HCT116 (cell line): ENCODE data around the gene NCF4. TPM values are rescaled to one million over a fixed set of nuclear protein-coding genes. Genes with fewer than 3 reads are reported as not detected.

Source experiments
- ATAC-seq: fragments of 200-7000 bp; cut with Tn5 transposase; 2 replicates; pipeline ENCODE4 v1.9.1; 2020; ENCODE audit warnings: mild to moderate bottlenecking, moderate library complexity
- BruUV-seq: library from RNA; stranded (reverse); fragments of 400-500 nt; replicated peaks from 2 replicates; lab custom pipeline; 2021; lab: Mats Ljungman, UMichigan
- CTCF ChIA-PET: fragments of 300-600 bp; sonication (Branson Sonifier 250); formaldehyde crosslinking; loops from one replicate; lab custom pipeline; 2021; ENCODE audit warnings: antibody characterized with exemption; lab: Charles Lee
- POLR2A ChIA-PET: fragments of 300-600, 350-600 bp; sonication (Branson Sonifier 250); formaldehyde crosslinking; loops from one replicate; lab custom pipeline; 2021; ENCODE audit warnings: antibody characterized with exemption; lab: Charles Lee
- RAD21 ChIA-PET, 2 experiments: fragments of 300-600 bp; sonication (Branson Sonifier 250); formaldehyde crosslinking; loops; one replicate each; lab custom pipeline; 2023; ENCODE audit warnings: low total read pairs in 2 of 2; ENCODE audit not compliant: uncharacterized antibody in 2 of 2, unreplicated experiment in 2 of 2, low non-redundant PET in 1 of 2; lab: Charles Lee
- DNase-seq: peaks from one replicate; pipeline ENCODE4 v3.0.0-alpha.2; 2010; ENCODE audit warnings: low read depth, low spot score
- H2AFZ ChIP-seq: fragments of 200-600 bp; shearing (Covaris generic), sonication (generic); 2 replicates; pipeline ENCODE4 v1.6.1; 2017; ENCODE audit warnings: low read depth, mixed run types, mixed read lengths, antibody characterized with exemption, low read length; ENCODE audit not compliant: poor library complexity, severe bottlenecking
- H3K27ac ChIP-seq: 2 replicates; pipeline ENCODE4 v1.5.1; 2012; ENCODE audit warnings: low read depth, low read length
- H3K27me3 ChIP-seq: fragments of 200-600 bp; sonication (generic); 2 replicates; pipeline ENCODE4 v1.6.1; 2016; ENCODE audit warnings: mixed run types, low read length, mixed read lengths; ENCODE audit not compliant: insufficient read depth
- H3K36me3 ChIP-seq, 2 experiments: fragments of 200-500 bp in 1 of 2; fragments of 200-600 bp in 1 of 2; sonication (Bioruptor generic) in 1 of 2; sonication (generic) in 1 of 2; 2 replicates each; pipeline versions ENCODE4 v1.5.1 to v1.6.1; 2014 to 2016; ENCODE audit warnings: low read length in 2 of 2, inconsistent platforms in 1 of 2, mixed read lengths in 1 of 2, mixed run types in 1 of 2; ENCODE audit not compliant: insufficient read depth in 2 of 2, control insufficient read depth in 1 of 2
- H3K4me1 ChIP-seq, 2 experiments: fragments of 200-600 bp in 1 of 2; sonication (generic) in 1 of 2; 2 replicates each; pipeline versions ENCODE4 v1.5.1 to v1.6.1; 2012 to 2017; ENCODE audit warnings: low read length in 2 of 2, inconsistent platforms in 1 of 2, mild to moderate bottlenecking in 1 of 2, mixed read lengths in 1 of 2, mixed run types in 1 of 2, moderate library complexity in 1 of 2; ENCODE audit not compliant: insufficient read depth in 2 of 2, control insufficient read depth in 1 of 2
- H3K4me2 ChIP-seq: fragments of 200-600 bp; sonication (generic); 2 replicates; pipeline ENCODE4 v1.6.1; 2017; ENCODE audit warnings: mixed run types, low read length, mixed read lengths
- H3K4me3 ChIP-seq, 2 experiments: fragments of 200-600 bp in 1 of 2; sonication (generic) in 1 of 2; replicated peaks in 1 of 2; 2 replicates each; pipeline ENCODE4 v1.5.1; 2011 to 2016; ENCODE audit warnings: low read length in 2 of 2, control low read depth in 1 of 2, low read depth in 1 of 2, mild to moderate bottlenecking in 1 of 2, mixed read lengths in 1 of 2, mixed run types in 1 of 2
- H3K79me2 ChIP-seq: fragments of 200-600 bp; sonication (generic); 2 replicates; pipeline ENCODE4 v1.6.1; 2017; ENCODE audit warnings: mild to moderate bottlenecking, mixed run types, low read length, moderate library complexity, mixed read lengths; ENCODE audit not compliant: insufficient read depth
- H3K9ac ChIP-seq: fragments of 200-600 bp; sonication (generic); 2 replicates; pipeline ENCODE4 v1.6.1; 2016; ENCODE audit warnings: low read length, mixed read lengths
- H3K9me2 ChIP-seq: fragments of 200-600 bp; sonication (generic), shearing (Covaris generic); 2 replicates; pipeline ENCODE4 v1.6.1; 2017; ENCODE audit warnings: mixed run types, mild to moderate bottlenecking, moderate library complexity; ENCODE audit not compliant: insufficient read depth
- H3K9me3 ChIP-seq, 2 experiments: fragments of 200-500 bp in 1 of 2; fragments of 200-600 bp in 1 of 2; sonication (Bioruptor generic) in 1 of 2; sonication (generic) in 1 of 2; 2 replicates each; pipeline ENCODE4 v1.6.1; 2014 to 2017; ENCODE audit warnings: low read length in 2 of 2, mixed read lengths in 2 of 2, inconsistent platforms in 1 of 2, low read depth in 1 of 2, mild to moderate bottlenecking in 1 of 2, mixed run types in 1 of 2, moderate library complexity in 1 of 2; ENCODE audit not compliant: control insufficient read depth in 1 of 2, insufficient read depth in 1 of 2
- H4K20me1 ChIP-seq: fragments of 200-600 bp; sonication (generic), shearing (Covaris generic); 2 replicates; pipeline ENCODE4 v1.6.1; 2017; ENCODE audit warnings: mixed run types, mild to moderate bottlenecking, moderate library complexity; ENCODE audit not compliant: insufficient read depth
- SIN3A ChIP-seq: IDR thresholded peaks from 2 replicates; pipeline ENCODE4 v1.6.1; 2012; ENCODE audit warnings: low read depth
- TCF7L2 ChIP-seq: IDR thresholded peaks from 2 replicates; pipeline ENCODE4 v1.7.0; 2011; ENCODE audit warnings: borderline replicate concordance, inconsistent platforms; ENCODE audit not compliant: insufficient read depth, insufficient read length; ENCODE audit errors: extremely low read depth
- intact Hi-C: fragments of 100-400 bp; cut with micrococcal nuclease; formaldehyde crosslinking; loops from 2 replicates; pipeline ENCODE4 v1.10.0; 2022
- total RNA-seq: library from RNA; stranded (reverse); gene quantifications from one replicate; pipeline ENCODE4 v1.2.1, GENCODE V29; 2021; ENCODE audit not compliant: unreplicated experiment
- TF ChIP-seq, protein P1 (sequence below): IDR thresholded peaks from 2 replicates; pipeline ENCODE4 v1.6.1; 2012; ENCODE audit warnings: low read depth

NCF4 gene
- total RNA-seq, 1 experiment from 2014 or later = 0.37 TPM

DNA sequence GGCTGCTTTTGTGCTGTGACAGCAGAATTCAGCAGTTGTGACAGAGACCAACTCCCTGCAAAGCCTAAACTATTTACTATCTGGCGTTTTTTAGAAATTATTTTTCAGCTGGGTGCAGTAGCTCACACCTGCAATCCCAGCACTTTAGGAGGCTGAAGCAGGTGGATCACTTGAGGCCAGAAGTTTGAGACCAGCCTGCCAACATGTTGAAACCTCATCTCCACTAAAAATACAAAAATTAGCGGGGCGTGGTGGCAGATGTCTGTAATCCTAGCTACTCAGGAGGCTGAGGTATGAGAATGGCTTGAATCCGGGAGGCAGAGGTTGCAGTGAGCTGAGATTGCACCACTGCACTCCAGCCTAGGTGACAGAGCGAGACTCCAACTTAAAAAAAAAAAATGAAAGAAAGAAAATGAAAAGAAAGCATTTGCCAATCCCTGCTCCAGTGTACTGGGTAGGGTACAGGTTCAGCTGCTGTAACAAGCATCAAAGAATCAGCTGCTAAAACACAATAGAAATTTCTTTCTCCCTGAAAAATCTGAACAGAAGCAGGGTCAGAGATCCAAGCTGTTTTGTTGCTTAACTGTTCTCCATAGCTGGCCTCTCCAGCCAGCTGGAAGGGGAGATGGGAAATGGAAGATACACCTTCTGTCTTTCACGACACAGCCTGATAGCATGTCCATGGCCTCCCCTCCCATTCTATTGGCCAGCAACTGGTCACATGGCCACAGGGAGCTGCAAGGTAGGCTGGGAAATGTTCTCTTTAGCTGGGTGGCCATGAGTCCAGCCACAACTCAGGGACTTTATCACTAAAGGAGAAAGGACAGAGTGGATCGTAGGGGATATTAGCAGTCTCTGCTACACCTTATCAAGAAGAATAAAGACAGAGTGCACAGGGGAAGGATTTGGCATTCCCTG is 8.5 kb upstream of the NCF4 start:
- Histone ChIP-seq H2AFZ (no peak overlapping the region), H3K9ac (no peak overlapping the region), H3K4me2 (no peak overlapping the region), H3K9me3 (no peaks in the 10 kb centered on the region), H3K27me3 (no peaks in the 10 kb centered on the region), H4K20me1 (no peaks in the 10 kb centered on the region), H3K79me2 (no peaks in the 10 kb centered on the region), H3K4me1 (peaks cover 0 to 15% of the 10 kb centered on the region in 2 experiments; a peak in 1 of 4 replicates), H3K4me3 (no peak overlapping the region), H3K27ac (no peak overlapping the region), H3K9me2 (no peaks in the 10 kb centered on the region), H3K36me3 (no peaks in the 10 kb centered on the region)
- TF ChIP-seq, protein P1, sequence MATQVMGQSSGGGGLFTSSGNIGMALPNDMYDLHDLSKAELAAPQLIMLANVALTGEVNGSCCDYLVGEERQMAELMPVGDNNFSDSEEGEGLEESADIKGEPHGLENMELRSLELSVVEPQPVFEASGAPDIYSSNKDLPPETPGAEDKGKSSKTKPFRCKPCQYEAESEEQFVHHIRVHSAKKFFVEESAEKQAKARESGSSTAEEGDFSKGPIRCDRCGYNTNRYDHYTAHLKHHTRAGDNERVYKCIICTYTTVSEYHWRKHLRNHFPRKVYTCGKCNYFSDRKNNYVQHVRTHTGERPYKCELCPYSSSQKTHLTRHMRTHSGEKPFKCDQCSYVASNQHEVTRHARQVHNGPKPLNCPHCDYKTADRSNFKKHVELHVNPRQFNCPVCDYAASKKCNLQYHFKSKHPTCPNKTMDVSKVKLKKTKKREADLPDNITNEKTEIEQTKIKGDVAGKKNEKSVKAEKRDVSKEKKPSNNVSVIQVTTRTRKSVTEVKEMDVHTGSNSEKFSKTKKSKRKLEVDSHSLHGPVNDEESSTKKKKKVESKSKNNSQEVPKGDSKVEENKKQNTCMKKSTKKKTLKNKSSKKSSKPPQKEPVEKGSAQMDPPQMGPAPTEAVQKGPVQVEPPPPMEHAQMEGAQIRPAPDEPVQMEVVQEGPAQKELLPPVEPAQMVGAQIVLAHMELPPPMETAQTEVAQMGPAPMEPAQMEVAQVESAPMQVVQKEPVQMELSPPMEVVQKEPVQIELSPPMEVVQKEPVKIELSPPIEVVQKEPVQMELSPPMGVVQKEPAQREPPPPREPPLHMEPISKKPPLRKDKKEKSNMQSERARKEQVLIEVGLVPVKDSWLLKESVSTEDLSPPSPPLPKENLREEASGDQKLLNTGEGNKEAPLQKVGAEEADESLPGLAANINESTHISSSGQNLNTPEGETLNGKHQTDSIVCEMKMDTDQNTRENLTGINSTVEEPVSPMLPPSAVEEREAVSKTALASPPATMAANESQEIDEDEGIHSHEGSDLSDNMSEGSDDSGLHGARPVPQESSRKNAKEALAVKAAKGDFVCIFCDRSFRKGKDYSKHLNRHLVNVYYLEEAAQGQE = no peak
- TF ChIP-seq SIN3A (no peak), TCF7L2 (no peak)
- intact Hi-C loops = loop anchor here (10.0 kb wide), 1 partner anchor 342 kb away; no protein-coding TSS in a partner anchor
- DNase-seq (no peak), ATAC-seq (no peak)
- ChIA-PET RAD21 (no interaction called here), POLR2A (interaction anchor here (1.1 kb wide), 1 partner anchor 77 kb away, joined by 3 read pairs; no protein-coding TSS in a partner anchor), CTCF (interaction anchor here (1.0 to 1.5 kb wide), 4 partner anchors 14 to 70 kb away, joined by 3 to 5 read pairs (median 3); no protein-coding TSS in a partner anchor)
- BruUV-seq = no TSS peak
